Transverse colon (tissue), 4 donors: ENCODE data around the gene SORT1. TPM values are rescaled to one million over a fixed set of nuclear protein-coding genes. Genes with fewer than 3 reads are reported as not detected.
"Not testable (repeated sequence)": the region's sequence is repeated elsewhere in the genome, so short reads cannot be mapped to it uniquely, and the experiment has no call there.

Experiments
- DNase-seq: peaks from one replicate; pipeline ENCODE4 v3.0.0-alpha.2; 2019
- H3K27ac ChIP-seq, 4 donors: fragments of 200-600 bp; sonication (generic); 2 replicates each; pipeline ENCODE4 v1.5.1; 2016 to 2018; ENCODE audit warnings: inconsistent platforms in 4 of 4
- H3K27me3 ChIP-seq: fragments of 200-600 bp; sonication (generic); 2 replicates; pipeline ENCODE4 v1.5.1; 2017; ENCODE audit warnings: inconsistent platforms
- H3K36me3 ChIP-seq, 4 donors: fragments of 200-600 bp; sonication (generic); 2 replicates each; pipeline ENCODE4 v1.5.1; 2017 to 2019; ENCODE audit warnings: inconsistent platforms in 4 of 4
- H3K4me1 ChIP-seq, 4 donors: fragments of 200-600 bp; sonication (generic); 2 replicates each; pipeline ENCODE4 v1.5.1; 2017 to 2020; ENCODE audit warnings: inconsistent platforms in 4 of 4
- H3K4me3 ChIP-seq, 4 donors: fragments of 200-600 bp; sonication (generic); 1 replicate in 1 of 4; 2 replicates in 3 of 4; pipeline versions ENCODE4 v1.5.1 to v1.6.1; 2017 to 2019; ENCODE audit warnings: inconsistent platforms in 4 of 4
- H3K9me3 ChIP-seq, 2 donors: fragments of 200-600 bp; sonication (generic); 2 replicates each; pipeline ENCODE4 v1.5.1; 2017 to 2019; ENCODE audit warnings: inconsistent platforms in 2 of 2
- EP300 ChIP-seq: sonication (generic); formaldehyde crosslinking; IDR thresholded peaks from one replicate; pipeline ENCODE4 v1.6.1; 2017; ENCODE audit warnings: antibody characterized with exemption, low read depth
- POLR2A ChIP-seq: fragments of 450-650 bp; IDR thresholded peaks from one replicate; pipeline ENCODE4 v1.6.1; 2016; ENCODE audit warnings: antibody characterized with exemption, mild to moderate bottlenecking, moderate library complexity
- POLR2AphosphoS5 ChIP-seq, 3 donors: sonication (generic); formaldehyde crosslinking; IDR thresholded peaks; one replicate each; pipeline ENCODE4 v1.6.1; 2016; ENCODE audit warnings: antibody characterized with exemption in 3 of 3
- WGBS, 2 donors: methylation state at CpG; one replicate each; pipeline ENCODE4 v1.1.5; 2018; ENCODE audit warnings: low coverage in 1 of 2; 5-methylcytosine and 5-hydroxymethylcytosine counted together
- in situ Hi-C, 4 donors: fragments of 200-750 bp; cut with MboI; loops; one replicate each; pipeline versions ENCODE4 v1.15.0 to v1.15.1; 2017; ENCODE audit warnings: low sequenced_read_pairs in 3 of 4, low pct_ligation_motif_present in 1 of 4, low pct_unique_long_range_greater_than_20kb in 1 of 4
- intact Hi-C: fragments of 100-400 bp; cut with DNase I; formaldehyde crosslinking; loops from one replicate; pipeline ENCODE4 v1.15.1; 2023; ENCODE audit warnings: low total_unique reads
- total RNA-seq, 4 donors: library from RNA; depleted of rRNA; stranded (reverse); fragments of >200 nt; gene quantifications; one replicate each; pipeline ENCODE4 v1.1.0, GENCODE V29; 2016
- TF ChIP-seq, protein P1 (sequence below), 5 experiments: fragments of 200-600 bp in 3 of 5; fragments of 450-650 bp in 2 of 5; sonication (generic) in 3 of 5; IDR thresholded peaks; 1 replicate in 2 of 5; 2 replicates in 3 of 5; pipeline ENCODE4 v1.5.1; 2016 to 2017; ENCODE audit warnings: antibody characterized with exemption in 5 of 5, inconsistent platforms in 3 of 5, mild to moderate bottlenecking in 2 of 5, moderate library complexity in 1 of 5

Gene SORT1
- total RNA-seq, 4 donors from 2014 or later = 53.5 to 79.3 (median 66.2) TPM

GRCh38 chr1:109383087-109383779 lies 14.5 kb downstream of the SORT1 start:
- DNase-seq = no peak
- Histone ChIP-seq H3K27ac (peak overlapping the region; percentile 15 to 27 (median 24)), H3K27me3 (no peaks in the 10 kb centered on the region), H3K9me3 (no peaks in the 10 kb centered on the region), H3K4me3 (no peak overlapping the region), H3K4me1 (peaks cover 0 to 37% (median 13%) of the 10 kb centered on the region in 4 donors), H3K36me3 (no peaks in the 10 kb centered on the region)
- in situ Hi-C loops = no loop called here
- intact Hi-C loops = no loop called here
- WGBS, 2 donors = 67 to 71% methylated on average over 2 of the region's 2 CpGs
- TF ChIP-seq POLR2A = no peak
- TF ChIP-seq EP300 = no peak
- TF ChIP-seq POLR2AphosphoS5 (IDR thresholded peaks at IDR 0.05) = no peak

DNA sequence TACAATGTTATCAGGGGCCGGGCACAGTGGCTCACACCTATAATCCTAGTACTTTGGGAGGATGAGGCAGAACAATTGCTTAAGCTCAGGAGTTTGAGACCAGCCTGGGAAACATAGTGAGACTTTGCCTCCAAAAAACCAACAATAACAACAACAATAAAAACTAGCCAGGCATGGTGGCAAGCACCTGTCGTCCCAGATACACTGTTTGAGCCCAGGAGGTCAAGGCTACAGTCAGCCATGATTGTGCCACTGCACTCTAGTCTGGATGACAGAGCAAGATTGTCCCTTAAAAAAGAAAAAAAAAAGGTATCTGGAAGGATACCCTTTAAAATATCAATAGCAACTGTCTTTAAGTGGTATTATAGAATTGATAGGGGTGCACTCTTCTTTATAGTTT lies 16.1 kb downstream of the SORT1 start:
- WGBS, 2 donors = 56 to 59% methylated on average over 2 of the region's 2 CpGs
- in situ Hi-C loops = no loop called here
- Histone ChIP-seq H3K4me1 (peaks cover 0 to 30% (median 14%) of the 10 kb centered on the region in 4 donors), H3K9me3 (no peaks in the 10 kb centered on the region), H3K27ac (no peak overlapping the region), H3K4me3 (no peak overlapping the region), H3K36me3 (no peaks in the 10 kb centered on the region), H3K27me3 (no peaks in the 10 kb centered on the region)
- TF ChIP-seq POLR2AphosphoS5 (IDR thresholded peaks at IDR 0.05) = no peak
- TF ChIP-seq, protein P1, sequence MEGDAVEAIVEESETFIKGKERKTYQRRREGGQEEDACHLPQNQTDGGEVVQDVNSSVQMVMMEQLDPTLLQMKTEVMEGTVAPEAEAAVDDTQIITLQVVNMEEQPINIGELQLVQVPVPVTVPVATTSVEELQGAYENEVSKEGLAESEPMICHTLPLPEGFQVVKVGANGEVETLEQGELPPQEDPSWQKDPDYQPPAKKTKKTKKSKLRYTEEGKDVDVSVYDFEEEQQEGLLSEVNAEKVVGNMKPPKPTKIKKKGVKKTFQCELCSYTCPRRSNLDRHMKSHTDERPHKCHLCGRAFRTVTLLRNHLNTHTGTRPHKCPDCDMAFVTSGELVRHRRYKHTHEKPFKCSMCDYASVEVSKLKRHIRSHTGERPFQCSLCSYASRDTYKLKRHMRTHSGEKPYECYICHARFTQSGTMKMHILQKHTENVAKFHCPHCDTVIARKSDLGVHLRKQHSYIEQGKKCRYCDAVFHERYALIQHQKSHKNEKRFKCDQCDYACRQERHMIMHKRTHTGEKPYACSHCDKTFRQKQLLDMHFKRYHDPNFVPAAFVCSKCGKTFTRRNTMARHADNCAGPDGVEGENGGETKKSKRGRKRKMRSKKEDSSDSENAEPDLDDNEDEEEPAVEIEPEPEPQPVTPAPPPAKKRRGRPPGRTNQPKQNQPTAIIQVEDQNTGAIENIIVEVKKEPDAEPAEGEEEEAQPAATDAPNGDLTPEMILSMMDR (IDR thresholded peaks at IDR 0.05) = no peak
- no peak for TF ChIP-seq POLR2A
- TF ChIP-seq EP300 = no peak
- DNase-seq = no peak
- intact Hi-C loops = no loop called here

GRCh38 chr1:109379907-109380306 lies 17.8 kb downstream of the SORT1 start:
- intact Hi-C loops = no loop called here
- no peak for DNase-seq
- no peaks in the 10 kb centered on the region for H3K9me3 ChIP-seq
- H3K36me3 ChIP-seq = no peaks in the 10 kb centered on the region
- no peak for TF ChIP-seq EP300
- no peak for TF ChIP-seq POLR2A
- TF ChIP-seq, protein P1 (IDR thresholded peaks at IDR 0.05) = no peak
- no peak for TF ChIP-seq POLR2AphosphoS5 (IDR thresholded peaks at IDR 0.05)
- 81 to 83% methylated on average over 3 of the region's 3 CpGs for WGBS, 2 donors
- no peaks in the 10 kb centered on the region for H3K27me3 ChIP-seq
- H3K4me3 ChIP-seq = no peak overlapping the region
- H3K27ac ChIP-seq = no peak overlapping the region
- H3K4me1 ChIP-seq = peaks cover 0 to 16% (median 1%) of the 10 kb centered on the region in 4 donors
- in situ Hi-C loops = no loop called here

DNA sequence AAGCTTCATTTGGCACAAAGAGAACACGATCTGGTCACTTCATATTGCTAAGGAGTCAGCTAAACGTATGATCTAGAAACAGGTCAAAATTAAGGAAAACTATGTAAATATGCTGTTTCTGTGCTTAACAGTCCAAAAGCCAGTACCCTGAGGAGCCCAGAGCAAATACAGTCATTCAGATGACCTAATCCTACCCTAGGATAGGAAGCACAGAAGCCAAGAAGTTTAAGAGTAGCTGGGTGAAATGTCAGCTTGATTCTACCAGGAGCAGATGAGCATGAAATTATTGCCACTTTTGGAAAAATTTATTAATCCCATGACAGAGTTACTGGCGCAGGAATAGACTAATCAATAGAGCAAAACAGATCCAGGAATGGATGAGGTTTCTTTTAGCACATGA lies 18.3 kb downstream of the SORT1 start:
- no peak for TF ChIP-seq POLR2A
- TF ChIP-seq, protein P1 (IDR thresholded peaks at IDR 0.05) = no peak
- no peak for TF ChIP-seq POLR2AphosphoS5 (IDR thresholded peaks at IDR 0.05)
- no peak for TF ChIP-seq EP300
- Histone ChIP-seq H3K27me3 (no peaks in the 10 kb centered on the region), H3K4me1 (peaks cover 0 to 13% (median 1%) of the 10 kb centered on the region in 4 donors), H3K9me3 (no peaks in the 10 kb centered on the region), H3K36me3 (no peaks in the 10 kb centered on the region), H3K27ac (no peak overlapping the region), H3K4me3 (no peak overlapping the region)
- intact Hi-C loops (no loop called here), in situ Hi-C loops (no loop called here)
- WGBS, 2 donors = 81 to 82% methylated on average over 3 of the region's 3 CpGs
- DNase-seq = no peak

DNA sequence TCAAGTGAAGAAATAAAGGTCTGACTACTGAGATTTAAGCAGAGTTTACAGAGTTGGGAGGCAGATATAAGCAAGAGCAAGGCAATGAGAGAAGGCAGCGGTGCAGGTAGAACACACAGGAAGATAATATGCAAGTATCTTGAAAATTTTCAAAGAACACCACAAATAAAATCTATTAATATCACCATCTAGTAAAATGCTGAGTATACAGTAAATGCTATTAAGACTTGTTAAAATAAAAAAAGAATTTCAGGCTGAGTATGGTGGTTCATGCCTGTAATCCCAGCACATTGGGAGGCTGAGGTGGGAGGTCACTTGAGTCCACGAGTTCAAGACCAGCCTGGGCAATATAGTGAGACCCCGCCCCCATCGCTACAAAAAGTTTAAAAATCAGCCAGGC lies 20.0 kb downstream of the SORT1 start:
- intact Hi-C loops = no loop called here
- TF ChIP-seq EP300 (no peak), POLR2A (no peak), POLR2AphosphoS5 (IDR thresholded peaks at IDR 0.05) (no peak)
- TF ChIP-seq, protein P1 (IDR thresholded peaks at IDR 0.05) = no peak
- Histone ChIP-seq H3K36me3 (no peaks in the 10 kb centered on the region), H3K27ac (no peak overlapping the region), H3K4me3 (no peak overlapping the region), H3K9me3 (no peaks in the 10 kb centered on the region), H3K27me3 (no peaks in the 10 kb centered on the region), H3K4me1 (peaks cover 0 to 20% (median 11%) of the 10 kb centered on the region in 4 donors)
- 76 to 90% methylated on average over 4 of the region's 4 CpGs for WGBS, 2 donors
- in situ Hi-C loops = no loop called here
- DNase-seq = no peak

DNA sequence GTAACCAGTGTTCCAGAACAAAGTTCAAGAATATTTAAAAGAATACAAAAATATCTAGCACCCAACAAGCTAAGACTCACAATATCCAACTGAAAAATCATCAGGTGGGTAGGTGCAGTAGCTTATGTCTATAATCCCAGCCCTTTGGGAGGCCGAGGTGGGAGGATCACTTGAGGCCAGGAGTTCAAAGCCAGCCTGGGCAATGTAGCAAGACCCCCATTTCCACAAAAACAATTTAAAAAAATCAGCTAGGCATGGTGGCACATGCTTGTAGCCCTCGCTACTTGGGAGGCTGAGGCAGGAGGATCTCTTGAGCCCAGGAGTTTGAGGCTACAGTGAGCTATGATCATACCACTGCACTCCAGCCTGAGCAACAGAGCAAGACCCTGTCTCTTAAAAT lies 24.0 kb downstream of the SORT1 start:
- DNase-seq, H3K9me3 ChIP-seq, H3K4me3 ChIP-seq, in situ Hi-C loops, H3K36me3 ChIP-seq, H3K27me3 ChIP-seq, intact Hi-C loops: not testable (repeated sequence)
- H3K4me1 ChIP-seq = peaks cover 3 to 45% (median 17%) of the 10 kb centered on the region in 4 donors
- 95% methylated on average over 2 of the region's 2 CpGs; no CpG with 5 or more reads in 1 of the 2 donors for WGBS, 2 donors
- peak overlapping the region in 3 of 4 donors; percentile 45 to 68 (median 64) for H3K27ac ChIP-seq
